Measurements from ENCODE around the gene ELF1.
"Not testable (repeated sequence)": the region's sequence is repeated elsewhere in the genome, so short reads cannot be mapped to it uniquely, and the experiment has no call there.

The ELF1 gene

DNA sequence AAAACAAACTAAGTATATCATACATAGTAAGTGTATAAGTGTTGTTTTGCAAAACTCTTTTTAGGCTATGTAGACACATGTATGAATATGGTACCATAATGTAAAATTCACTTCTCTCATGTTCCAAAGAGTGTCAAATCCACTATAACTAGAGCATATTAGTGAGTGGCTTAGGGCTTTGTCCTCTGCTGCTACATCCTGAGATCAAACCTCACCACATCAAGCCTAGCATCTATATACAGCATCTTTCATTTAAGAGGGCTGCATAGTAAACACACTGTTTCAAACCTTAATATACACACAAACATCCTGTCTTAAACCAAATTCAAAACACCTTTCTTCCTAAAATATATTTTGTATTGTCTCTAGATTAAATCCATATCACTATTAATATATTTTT, 38.7 kb downstream of the ELF1 start:
- no peak for DNase-seq

DNA sequence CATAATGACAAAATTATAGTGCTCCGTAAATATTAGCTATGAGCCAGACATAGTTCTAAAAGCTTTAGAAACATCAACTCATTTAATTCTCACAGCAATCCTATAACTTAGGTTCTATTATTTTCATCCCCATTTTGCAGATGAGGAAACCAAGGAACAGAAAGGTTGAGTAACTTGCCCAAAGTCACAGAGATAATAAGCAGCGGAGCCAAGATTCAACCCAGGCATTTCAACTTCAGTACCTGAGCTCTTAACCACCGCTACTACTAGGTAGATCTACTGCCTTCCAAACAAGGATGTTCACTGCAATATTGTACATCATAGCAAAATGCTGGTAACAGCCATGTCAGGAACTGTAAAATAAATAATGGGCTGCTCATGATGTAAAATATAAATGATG, 39.9 kb downstream of the ELF1 start:
- no peak for DNase-seq

DNA sequence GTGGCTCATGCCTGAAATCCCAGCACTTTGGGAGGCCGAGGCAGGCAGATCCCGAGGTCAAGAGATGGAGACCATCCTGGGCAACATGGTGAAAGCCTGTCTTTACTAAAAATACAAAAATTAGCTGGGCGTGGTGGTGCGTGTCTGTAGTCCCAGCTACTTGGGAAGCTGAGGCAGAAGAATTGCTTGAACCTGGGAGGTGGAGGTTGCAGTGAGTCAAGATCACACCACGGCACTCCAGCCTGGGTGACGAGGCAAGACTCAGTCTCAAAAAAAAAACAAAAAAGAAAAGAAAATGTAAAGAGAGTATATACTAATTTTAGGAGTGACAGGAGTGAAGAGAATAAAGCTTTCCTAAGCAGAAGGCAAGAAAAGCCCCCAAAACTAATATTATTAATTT, 41.0 kb downstream of the ELF1 start:
- DNase-seq = not testable (repeated sequence)

GRCh38 chr13:40975441-40975840, 43.7 kb downstream of the ELF1 start:
- DNase-seq = no peak

GRCh38 chr13:40974460-40975407, 44.4 kb downstream of the ELF1 start:
- DNase-seq = no peak

DNA sequence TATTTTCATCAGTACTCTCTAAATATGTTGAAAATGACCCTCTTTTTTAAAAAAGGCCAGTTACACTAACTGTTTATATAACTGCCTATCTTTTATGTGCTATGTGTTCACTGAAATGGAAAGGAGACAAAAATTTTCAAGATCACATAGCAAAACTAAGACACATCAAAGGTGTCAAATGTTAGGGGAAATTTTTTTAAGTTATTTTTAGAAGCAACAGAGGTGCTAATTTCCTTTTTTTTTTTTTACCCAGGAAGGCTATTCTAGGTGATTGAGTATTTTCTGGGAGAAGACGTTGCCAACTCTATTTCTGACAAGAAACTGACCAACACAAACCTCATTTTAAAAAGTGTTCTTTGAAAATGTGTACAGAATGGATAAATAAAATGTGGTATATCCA, 45.7 kb downstream of the ELF1 start:
- no peak for DNase-seq

DNA sequence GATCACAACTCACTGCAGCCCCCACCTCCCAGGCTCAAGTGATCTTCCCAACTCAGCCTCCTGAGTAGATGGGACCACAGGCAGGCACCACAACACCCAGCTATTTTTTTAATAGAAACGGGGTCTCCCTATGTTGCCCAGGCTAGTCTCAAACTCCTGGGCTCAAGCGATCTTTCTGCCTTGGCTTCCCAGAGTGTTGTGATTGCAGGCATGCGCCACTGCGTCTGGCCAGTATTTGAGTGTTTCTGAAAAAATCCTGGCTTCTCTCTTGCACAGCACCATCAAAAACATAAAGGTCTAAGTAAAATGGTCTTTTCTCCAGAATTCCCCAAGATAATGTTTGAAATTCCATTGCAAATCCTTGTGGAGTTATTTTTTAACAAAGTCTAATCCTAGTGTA, 47.8 kb downstream of the ELF1 start:
- no peak for DNase-seq

DNA sequence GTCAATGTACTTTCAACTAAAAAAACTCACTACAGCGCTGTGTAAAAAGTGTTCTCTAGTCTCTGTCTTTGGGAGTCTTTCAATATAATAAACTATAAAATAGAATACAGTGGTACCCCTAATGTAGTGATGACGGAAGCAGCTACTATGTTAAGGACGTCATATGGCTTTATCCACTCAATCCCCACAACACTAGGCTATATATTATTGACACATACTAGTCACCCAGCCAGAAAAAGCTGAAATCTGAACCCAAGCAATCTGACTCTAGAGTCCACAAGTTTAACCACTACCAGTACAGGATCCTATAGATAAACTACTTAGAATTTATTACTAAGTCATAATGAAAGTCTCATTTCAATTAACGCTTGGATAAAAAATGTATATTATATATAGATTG, 48.3 kb downstream of the ELF1 start:
- no peak for DNase-seq

GRCh38 chr13:40969169-40969901, 49.8 kb downstream of the ELF1 start:
- DNase-seq = no peak

DNA sequence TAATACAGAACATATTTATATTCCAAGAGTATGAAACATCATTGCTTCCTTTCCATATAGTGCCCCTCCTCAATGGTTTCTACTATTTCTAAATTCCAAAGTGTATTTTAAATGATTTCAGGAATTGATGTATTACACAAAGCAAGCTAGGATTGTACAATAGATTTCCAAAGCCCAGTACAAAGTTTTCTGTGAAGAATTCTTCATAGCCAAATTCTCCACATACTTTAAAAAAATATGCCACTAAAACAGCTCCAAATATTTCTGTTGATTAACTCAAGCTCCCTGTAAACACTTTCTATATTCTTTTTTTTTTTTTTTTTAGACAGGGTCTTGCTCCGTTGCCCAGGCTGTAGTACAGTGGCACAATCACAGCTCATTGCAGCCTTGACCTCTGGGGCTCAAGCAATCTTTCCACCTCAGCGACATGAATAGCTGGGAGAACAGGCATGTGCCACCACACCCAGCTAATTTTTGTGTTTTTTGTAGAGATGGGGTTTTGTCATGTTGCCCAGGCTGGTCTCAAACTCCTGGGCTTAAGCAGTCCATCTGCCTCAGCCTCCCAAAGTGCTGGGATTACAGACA, 50.6 kb downstream of the ELF1 start:
- DNase-seq = no peak

DNA sequence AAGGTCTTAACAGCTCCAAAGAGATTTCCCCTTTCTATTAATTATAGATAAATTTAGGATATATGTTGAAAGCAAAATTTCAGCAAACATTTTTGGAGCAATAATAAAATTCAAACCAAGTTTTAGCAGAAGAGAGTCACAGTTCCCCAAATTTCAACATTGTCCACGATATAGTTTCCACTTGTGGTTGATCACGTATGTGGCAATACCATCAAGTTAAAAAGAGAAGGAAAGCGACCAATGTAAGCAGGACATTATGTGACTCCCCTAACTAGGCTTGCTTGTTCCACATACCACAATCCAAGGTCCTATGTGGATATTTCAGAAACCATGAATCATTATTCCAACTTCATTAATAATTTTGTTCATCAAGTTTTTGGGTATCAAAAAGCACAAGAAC, 52.8 kb downstream of the ELF1 start:
- DNase-seq = no peak

GRCh38 chr13:40963927-40964326, 55.2 kb downstream of the ELF1 start:
- no peak for DNase-seq

- no peak for DNase-seq
Measured at GRCh38 chr13:40961826-40962225, 57.3 kb downstream of the ELF1 start.

- DNase-seq = no peak
Measured at GRCh38 chr13:40961214-40961613, 57.9 kb downstream of the ELF1 start.

DNA sequence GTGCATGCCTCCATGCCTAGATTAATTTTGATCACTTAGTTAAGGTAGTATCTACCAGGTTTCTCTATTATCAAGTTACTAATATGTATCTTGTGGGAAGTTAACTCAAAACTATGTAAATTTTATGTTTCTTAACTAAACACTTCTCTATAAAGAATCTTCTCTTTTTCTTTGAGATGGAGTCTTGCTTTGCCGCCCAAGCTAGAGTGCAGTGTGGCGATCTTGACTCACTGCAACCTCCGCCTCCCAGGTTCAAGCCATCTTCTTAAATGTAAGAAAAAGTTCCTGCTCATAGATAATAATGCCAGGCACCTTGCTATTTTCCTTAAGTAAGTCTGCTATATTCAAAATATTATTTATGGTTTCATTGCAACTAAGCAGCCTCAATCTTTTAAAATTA, 58.4 kb downstream of the ELF1 start:
- no peak for DNase-seq

GRCh38 chr13:40958655-40959054, 60.5 kb downstream of the ELF1 start:
- no peak for DNase-seq

GRCh38 chr13:40946485-40946884, 72.6 kb downstream of the ELF1 start:
- no peak for DNase-seq

DNA sequence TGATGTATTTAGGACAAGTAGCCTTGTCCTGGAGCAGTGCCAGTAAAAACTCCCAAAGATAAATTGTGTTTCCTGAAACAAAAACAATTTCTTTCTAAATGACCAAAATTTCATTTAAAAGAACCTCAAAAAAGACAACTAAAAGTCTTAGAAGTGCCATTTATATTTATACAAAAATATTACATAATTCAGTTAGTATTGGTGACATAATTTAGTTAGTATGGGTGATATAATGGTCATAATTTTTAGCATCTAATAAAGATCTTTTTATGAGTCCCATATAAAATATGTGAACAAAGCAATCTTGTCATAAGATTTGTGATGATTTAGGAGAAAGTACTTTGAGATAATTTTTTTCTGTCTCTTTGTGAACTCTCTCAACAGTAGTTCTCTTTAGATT, 76.0 kb downstream of the ELF1 start:
- DNase-seq = no peak

DNA sequence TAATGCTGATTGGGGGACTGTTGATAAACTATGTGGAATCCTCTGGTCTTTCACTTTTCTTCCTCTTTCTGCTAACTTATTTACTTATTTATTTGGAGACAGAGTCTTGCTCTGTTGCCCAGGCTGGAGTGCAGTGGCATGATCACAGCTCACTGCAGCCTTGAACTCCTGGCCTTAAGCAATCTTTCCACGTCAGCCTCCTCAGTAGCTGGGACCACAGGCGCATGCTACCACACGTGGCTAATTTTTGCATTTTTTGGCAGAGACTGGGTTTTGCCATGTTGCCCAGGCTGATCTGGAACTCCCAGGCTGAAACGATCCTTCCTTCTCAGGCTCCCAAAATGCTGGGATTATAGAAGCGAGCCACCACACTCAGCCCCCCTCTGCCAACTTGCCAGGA, 77.5 kb downstream of the ELF1 start:
- DNase-seq = no peak

DNA sequence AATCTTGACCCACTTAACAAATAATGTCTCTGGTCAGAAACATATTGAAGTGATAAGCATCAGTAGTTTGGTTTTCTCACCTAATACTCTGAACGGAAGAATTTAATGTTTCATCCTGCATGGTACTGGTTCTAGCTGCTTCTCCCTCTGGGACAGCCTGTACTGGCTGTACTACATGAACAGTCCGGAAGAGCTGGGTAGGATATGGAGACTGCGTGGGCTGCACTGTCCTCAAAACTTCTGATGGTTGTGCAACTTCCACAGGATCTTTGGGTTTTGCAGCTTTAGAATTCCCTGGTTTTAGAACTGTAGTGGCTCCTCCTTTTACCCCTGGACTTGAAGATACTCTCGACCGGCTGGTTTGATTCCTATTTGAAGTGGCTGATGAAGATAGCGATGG, 78.3 kb downstream of the ELF1 start:
- DNase-seq = no peak

- no peak for DNase-seq
Measured at GRCh38 chr13:40933508-40934204, 85.5 kb downstream of the ELF1 start.

DNA sequence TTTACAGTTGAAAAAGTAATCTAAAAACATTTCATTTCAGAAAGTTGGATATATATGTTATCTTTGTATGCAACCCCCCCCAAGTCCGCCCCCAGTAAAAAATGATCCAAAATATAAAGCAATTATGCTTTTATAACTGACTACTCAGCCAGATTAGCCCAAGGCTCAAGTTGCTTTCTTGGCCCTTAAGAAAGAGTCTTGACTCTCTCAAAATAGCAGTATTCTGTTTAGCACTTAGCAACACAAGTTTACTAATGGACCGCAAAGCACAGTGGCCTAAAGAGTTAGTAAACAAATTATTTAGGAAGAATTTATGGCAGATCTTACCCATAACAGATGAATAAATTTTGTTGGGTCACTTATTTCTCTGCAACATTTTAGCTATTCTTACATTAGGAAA, 86.9 kb downstream of the ELF1 start:
- no peak for DNase-seq

GRCh38 chr13:40931719-40932118, 87.4 kb downstream of the ELF1 start:
- no peak for DNase-seq

Measured in activated CD4-positive, alpha-beta T cell treated with anti-CD3 and anti-CD28 coated beads for 1 hour (primary cell).